Neuronal stem cell (in vitro differentiated cells): ENCODE results near the gene CEMIP.

Experiments used
- DNase-seq: peaks from one replicate; pipeline ENCODE4 v3.0.0-alpha.2; 2013; ENCODE audit warnings: low spot score
- H2AFZ ChIP-seq: one replicate; pipeline ENCODE4 v1.6.1; 2013; ENCODE audit warnings: mild to moderate bottlenecking, low read length, inconsistent platforms
- H2AK5ac ChIP-seq: 2 replicates; pipeline ENCODE4 v1.6.1; 2013; ENCODE audit warnings: low read depth, mild to moderate bottlenecking, inconsistent platforms, low read length, moderate library complexity, mixed read lengths
- H2BK120ac ChIP-seq: 2 replicates; pipeline ENCODE4 v1.6.1; 2013; ENCODE audit warnings: low read depth, mild to moderate bottlenecking, inconsistent platforms, low read length, moderate library complexity, mixed read lengths
- H2BK12ac ChIP-seq: one replicate; pipeline ENCODE4 v1.6.1; 2013; ENCODE audit warnings: low read length, inconsistent platforms
- H2BK15ac ChIP-seq: 2 replicates; pipeline ENCODE4 v1.6.1; 2013; ENCODE audit warnings: mild to moderate bottlenecking, low read length, inconsistent platforms, mixed read lengths
- H2BK5ac ChIP-seq: one replicate; pipeline ENCODE4 v1.6.1; 2013; ENCODE audit warnings: inconsistent platforms, mild to moderate bottlenecking, low read length, moderate library complexity
- H3K14ac ChIP-seq: one replicate; pipeline ENCODE4 v1.6.1; 2013; ENCODE audit warnings: low read length, inconsistent platforms
- H3K18ac ChIP-seq: 2 replicates; pipeline ENCODE4 v1.6.1; 2013; ENCODE audit warnings: low read length, inconsistent platforms
- H3K23ac ChIP-seq: 2 replicates; pipeline ENCODE4 v1.6.1; 2013; ENCODE audit warnings: low read depth, mild to moderate bottlenecking, mixed read lengths, low read length, inconsistent platforms; ENCODE audit not compliant: poor library complexity
- H3K27ac ChIP-seq: replicated peaks from 3 replicates; pipeline ENCODE4 v1.5.1; 2013; ENCODE audit warnings: low read length, inconsistent platforms
- H3K27me3 ChIP-seq, 3 experiments: 2 replicates each; pipeline ENCODE4 v1.6.1; 2013; ENCODE audit warnings: low read length in 3 of 3, mild to moderate bottlenecking in 2 of 3, inconsistent platforms in 1 of 3, low read depth in 1 of 3, mixed read lengths in 1 of 3, moderate library complexity in 1 of 3; ENCODE audit not compliant: control insufficient read depth in 3 of 3, insufficient read depth in 3 of 3
- H3K36me3 ChIP-seq, 2 donors: replicated peaks in 1 of 2; 2 replicates each; pipeline ENCODE4 v1.6.1; 2013; ENCODE audit warnings: low read length in 2 of 2; ENCODE audit not compliant: control insufficient read depth in 2 of 2, insufficient read depth in 2 of 2
- H3K4ac ChIP-seq: 2 replicates; pipeline ENCODE4 v1.6.1; 2013; ENCODE audit warnings: inconsistent platforms, mild to moderate bottlenecking, low read length, moderate library complexity
- H3K4me1 ChIP-seq, 2 donors: 1 replicate in 1 of 2; 2 replicates in 1 of 2; pipeline ENCODE4 v1.6.1; 2013; ENCODE audit warnings: low read length in 2 of 2, low read depth in 1 of 2; ENCODE audit not compliant: control insufficient read depth in 2 of 2, insufficient read depth in 1 of 2
- H3K4me2 ChIP-seq: one replicate; pipeline ENCODE4 v1.6.1; 2013; ENCODE audit warnings: mild to moderate bottlenecking, low read length, inconsistent platforms; ENCODE audit not compliant: insufficient read depth, poor library complexity, severe bottlenecking
- H3K4me3 ChIP-seq, 2 donors: 2 replicates each; pipeline ENCODE4 v1.5.1; 2013; ENCODE audit warnings: low read length in 2 of 2, mild to moderate bottlenecking in 2 of 2, inconsistent platforms in 1 of 2, moderate library complexity in 1 of 2
- H3K79me1 ChIP-seq: one replicate; pipeline ENCODE4 v1.6.1; 2013; ENCODE audit warnings: low read depth, mild to moderate bottlenecking, inconsistent platforms, low read length, moderate library complexity
- H3K9ac ChIP-seq: one replicate; pipeline ENCODE4 v1.6.1; 2013; ENCODE audit warnings: mild to moderate bottlenecking, low read depth, low read length, inconsistent platforms; ENCODE audit not compliant: poor library complexity
- H3K9me3 ChIP-seq, 2 donors: replicated peaks in 1 of 2; 2 replicates each; pipeline versions ENCODE3 to v1.6.1; 2013; ENCODE audit warnings: low read length in 2 of 2, mild to moderate bottlenecking in 2 of 2, inconsistent platforms in 1 of 2, low read depth in 1 of 2, mixed read lengths in 1 of 2, moderate library complexity in 1 of 2; ENCODE audit not compliant: control insufficient read depth in 2 of 2, insufficient read depth in 1 of 2
- H4K8ac ChIP-seq: one replicate; pipeline ENCODE4 v1.6.1; 2013; ENCODE audit warnings: low read depth, mild to moderate bottlenecking, inconsistent platforms, low read length, moderate library complexity
- H4K91ac ChIP-seq: one replicate; pipeline ENCODE4 v1.6.1; 2013; ENCODE audit warnings: low read length, low read depth, mild to moderate bottlenecking, inconsistent platforms; ENCODE audit not compliant: poor library complexity
- WGBS, 2 donors: extraction: QIAGEN DNeasy Blood & Tissue Kit; methylation state at CpG; one replicate each; pipeline ENCODE4 v1.1.7; 2013; ENCODE audit warnings: missing lambda C conversion rate in 2 of 2, mixed read lengths in 1 of 2; ENCODE audit not compliant: insufficient read length in 2 of 2, insufficient replicate concordance in 1 of 2; ENCODE audit errors: extremely low coverage in 2 of 2; 5-methylcytosine and 5-hydroxymethylcytosine counted together

The CEMIP gene

DNA sequence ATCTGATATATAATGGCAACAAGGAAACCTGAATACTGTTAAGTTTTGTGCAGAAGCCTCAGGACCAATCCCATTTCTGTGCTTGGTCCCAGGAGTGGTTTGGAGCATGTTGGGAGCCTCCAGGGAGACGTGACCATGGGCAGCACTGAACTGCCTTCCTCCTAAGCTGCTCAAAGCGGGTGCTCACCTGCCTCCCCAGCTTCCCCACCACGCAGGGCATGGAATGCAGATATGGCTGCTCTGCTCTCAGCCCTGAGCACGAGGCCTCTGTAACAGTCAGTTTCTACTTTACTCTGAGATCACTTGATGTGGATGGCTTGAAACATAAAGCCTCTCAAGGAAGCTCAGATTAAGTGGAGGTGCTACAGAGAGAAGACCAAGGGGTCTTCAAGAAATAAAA is 161.2 kb downstream of the CEMIP start:
- no peak overlapping the region for H3K4me3 ChIP-seq
- H3K14ac ChIP-seq = no peak overlapping the region
- no peaks in the 10 kb centered on the region for H3K27me3 ChIP-seq
- H3K18ac ChIP-seq = no peak overlapping the region
- no peak overlapping the region for H2AK5ac ChIP-seq
- no peak overlapping the region for H2AFZ ChIP-seq
- H2BK5ac ChIP-seq = no peak overlapping the region
- H3K4me2 ChIP-seq = no peak overlapping the region
- H3K27ac ChIP-seq = no peak overlapping the region
- H3K4ac ChIP-seq = no peak overlapping the region
- H2BK15ac ChIP-seq = no peak overlapping the region
- H3K23ac ChIP-seq = no peak overlapping the region
- no peaks in the 10 kb centered on the region for H3K79me1 ChIP-seq
- peaks cover 0 to under 1% of the 10 kb centered on the region in 2 donors for H3K4me1 ChIP-seq
- H4K8ac ChIP-seq = no peak overlapping the region
- H3K9ac ChIP-seq = no peak overlapping the region
- H2BK120ac ChIP-seq = no peak overlapping the region
- peaks cover 0 to 12% of the 10 kb centered on the region in 2 donors for H3K36me3 ChIP-seq
- no peak overlapping the region for H2BK12ac ChIP-seq
- H3K9me3 ChIP-seq = no peaks in the 10 kb centered on the region
- H4K91ac ChIP-seq = no peak overlapping the region
- WGBS, 2 donors = no CpG with 5 or more reads among the region's 4 CpGs
- no peak for DNase-seq

DNA sequence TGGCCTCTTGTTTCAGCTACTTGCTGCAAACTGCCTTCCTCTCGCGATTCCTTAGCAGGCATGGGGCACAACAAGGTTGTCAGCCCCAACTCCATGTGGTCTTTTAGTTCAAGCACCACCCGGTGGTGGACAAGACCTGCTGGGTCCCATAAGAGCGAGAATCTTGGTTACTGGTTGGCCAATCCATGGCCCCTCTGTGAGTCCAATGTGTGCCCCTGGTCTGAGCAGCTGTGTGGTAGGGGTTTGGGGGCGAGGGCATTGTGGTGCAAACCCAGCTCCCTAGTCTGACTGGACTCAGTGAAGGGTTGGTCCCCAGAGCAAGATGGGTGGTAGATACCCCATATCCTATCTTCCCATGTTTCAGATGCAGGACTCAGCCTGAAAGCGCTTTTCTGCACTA is 161.7 kb downstream of the CEMIP start:
- H2BK5ac ChIP-seq = no peak overlapping the region
- no peak overlapping the region for H3K4ac ChIP-seq
- no peak overlapping the region for H3K9ac ChIP-seq
- no peak overlapping the region for H2AK5ac ChIP-seq
- H2BK12ac ChIP-seq = no peak overlapping the region
- DNase-seq = no peak
- no peak overlapping the region for H4K91ac ChIP-seq
- H3K79me1 ChIP-seq = no peaks in the 10 kb centered on the region
- H3K27me3 ChIP-seq = no peaks in the 10 kb centered on the region
- no peak overlapping the region for H4K8ac ChIP-seq
- no peak overlapping the region for H3K23ac ChIP-seq
- H3K4me3 ChIP-seq = no peak overlapping the region
- WGBS, 2 donors = no CpG with 5 or more reads among the region's 6 CpGs
- peaks cover 2 to 12% of the 10 kb centered on the region in 2 donors for H3K36me3 ChIP-seq
- peak overlapping the region; percentile 4 for H2BK120ac ChIP-seq
- no peak overlapping the region for H2AFZ ChIP-seq
- H3K9me3 ChIP-seq = no peaks in the 10 kb centered on the region
- H3K27ac ChIP-seq = no peak overlapping the region
- H2BK15ac ChIP-seq = no peak overlapping the region
- H3K14ac ChIP-seq = no peak overlapping the region
- H3K18ac ChIP-seq = no peak overlapping the region
- no peak overlapping the region for H3K4me2 ChIP-seq
- no peaks in the 10 kb centered on the region for H3K4me1 ChIP-seq

DNA sequence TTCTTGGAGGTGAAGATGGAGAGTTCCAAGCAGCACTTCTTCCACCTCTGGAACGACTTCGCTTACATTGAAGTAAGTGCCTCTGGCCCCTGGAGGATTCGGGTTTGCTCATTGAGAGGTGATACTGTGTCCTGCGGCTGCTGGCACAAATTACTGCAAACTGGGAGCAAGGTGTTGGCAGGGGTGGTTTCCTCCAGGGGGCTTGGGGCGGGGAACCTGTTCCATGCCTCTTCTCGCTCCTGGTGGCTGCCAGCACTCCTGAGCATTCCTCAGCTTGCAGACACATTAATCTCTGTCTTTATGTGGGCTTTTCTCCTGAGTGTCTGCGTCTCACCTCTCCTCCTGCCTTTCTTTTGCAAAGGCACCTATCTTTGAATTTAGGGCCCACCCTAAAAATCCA is 163.1 kb downstream of the CEMIP start:
- no peak for DNase-seq
- Histone ChIP-seq H3K9me3 (no peaks in the 10 kb centered on the region), H3K18ac (no peak overlapping the region), H4K91ac (no peak overlapping the region), H2BK5ac (no peak overlapping the region), H2AK5ac (no peak overlapping the region), H2BK15ac (no peak overlapping the region), H3K27ac (no peak overlapping the region), H3K27me3 (no peaks in the 10 kb centered on the region), H3K79me1 (no peaks in the 10 kb centered on the region), H3K23ac (no peak overlapping the region), H3K4me1 (no peaks in the 10 kb centered on the region), H2BK120ac (no peak overlapping the region), H3K36me3 (peaks cover 8 to 19% of the 10 kb centered on the region in 2 donors), H3K14ac (no peak overlapping the region), H3K9ac (no peak overlapping the region), H3K4me3 (no peak overlapping the region), H2BK12ac (no peak overlapping the region), H3K4ac (no peak overlapping the region), H3K4me2 (no peak overlapping the region), H4K8ac (no peak overlapping the region), H2AFZ (no peak overlapping the region)
- no CpG with 5 or more reads among the region's 7 CpGs for WGBS, 2 donors

DNA sequence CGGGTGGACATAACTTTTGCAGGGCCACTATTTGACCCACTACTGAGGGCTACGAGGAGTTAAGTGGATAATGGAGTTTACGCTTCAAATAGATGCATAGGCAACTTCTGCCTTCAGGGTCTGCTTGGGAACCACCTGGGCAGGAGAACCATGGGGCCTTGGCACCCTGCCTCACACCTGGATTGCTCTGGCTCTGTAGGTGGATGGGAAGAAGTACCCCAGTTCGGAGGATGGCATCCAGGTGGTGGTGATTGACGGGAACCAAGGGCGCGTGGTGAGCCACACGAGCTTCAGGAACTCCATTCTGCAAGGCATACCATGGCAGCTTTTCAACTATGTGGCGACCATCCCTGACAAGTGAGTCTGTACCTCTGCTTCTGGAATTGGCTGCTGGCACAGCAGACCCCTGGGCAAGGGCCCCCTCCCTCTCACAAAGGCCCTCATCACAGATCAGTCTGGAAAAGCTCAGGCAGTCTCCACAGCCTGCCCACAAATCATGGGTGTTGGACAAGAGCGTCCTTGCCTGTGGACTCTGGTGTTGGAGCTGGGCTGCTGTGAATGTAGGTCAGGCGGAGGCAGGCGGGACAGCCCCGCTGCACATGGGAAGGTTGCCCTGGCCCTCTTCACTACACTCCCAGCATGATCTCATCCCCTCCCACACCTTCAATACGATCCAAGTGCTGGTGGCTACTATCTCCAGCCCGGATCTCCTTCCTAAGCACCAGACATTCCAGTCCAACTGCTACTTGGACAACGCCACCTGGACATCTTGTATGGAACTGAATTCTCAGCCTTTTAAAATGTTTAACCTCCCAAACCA is 163.8 kb downstream of the CEMIP start:
- peak overlapping the region in 1 of 2 donors; percentile 31 for H3K4me3 ChIP-seq
- peak overlapping the region; percentile 50 for H3K9ac ChIP-seq
- no peak overlapping the region for H3K27ac ChIP-seq
- H3K4me2 ChIP-seq = no peak overlapping the region
- no peak overlapping the region for H2AFZ ChIP-seq
- H3K36me3 ChIP-seq = peaks cover 8 to 26% of the 10 kb centered on the region in 2 donors
- no CpG with 5 or more reads among the region's 16 CpGs for WGBS, 2 donors
- no peak overlapping the region for H4K8ac ChIP-seq
- H2BK12ac ChIP-seq = no peak overlapping the region
- no peaks in the 10 kb centered on the region for H3K4me1 ChIP-seq
- no peak overlapping the region for H3K4ac ChIP-seq
- H3K14ac ChIP-seq = no peak overlapping the region
- H3K79me1 ChIP-seq = no peaks in the 10 kb centered on the region
- H3K18ac ChIP-seq = no peak overlapping the region
- no peak for DNase-seq
- H3K23ac ChIP-seq = no peak overlapping the region
- no peak overlapping the region for H2BK5ac ChIP-seq
- H4K91ac ChIP-seq = no peak overlapping the region
- H3K9me3 ChIP-seq = no peaks in the 10 kb centered on the region
- H3K27me3 ChIP-seq = no peaks in the 10 kb centered on the region
- no peak overlapping the region for H2AK5ac ChIP-seq
- H2BK120ac ChIP-seq = no peak overlapping the region
- no peak overlapping the region for H2BK15ac ChIP-seq
